Endodermal cell (in vitro differentiated cells): ENCODE data around the gene EFNA2. TPM values are rescaled to one million over a fixed set of nuclear protein-coding genes. Genes with fewer than 3 reads are reported as not detected.
"Not testable (repeated sequence)": the region's sequence is repeated elsewhere in the genome, so short reads cannot be mapped to it uniquely, and the experiment has no call there.

Experiments used
- DNase-seq: peaks from one replicate; pipeline ENCODE4 v3.0.0-alpha.2; 2017
- H3K27ac ChIP-seq: 2 replicates; pipeline ENCODE4 v1.5.1; 2013; ENCODE audit warnings: mild to moderate bottlenecking, low read depth, low read length, moderate library complexity
- H3K27me3 ChIP-seq: 2 replicates; pipeline ENCODE4 v1.6.1; 2013; ENCODE audit warnings: mild to moderate bottlenecking, low read length, moderate library complexity; ENCODE audit not compliant: insufficient read depth, control insufficient read depth, poor library complexity, severe bottlenecking
- H3K36me3 ChIP-seq: 2 replicates; pipeline ENCODE4 v1.7.0; 2013; ENCODE audit warnings: mild to moderate bottlenecking, low read length, moderate library complexity; ENCODE audit not compliant: control insufficient read depth, insufficient read depth
- H3K4me1 ChIP-seq: one replicate; pipeline ENCODE4 v1.7.0; 2013; ENCODE audit warnings: low read length; ENCODE audit not compliant: control insufficient read depth, insufficient read depth
- H3K4me3 ChIP-seq: 2 replicates; pipeline ENCODE4 v1.5.1; 2013; ENCODE audit warnings: mild to moderate bottlenecking, low read length, moderate library complexity
- H3K9ac ChIP-seq: 2 replicates; pipeline ENCODE4 v1.6.1; 2013; ENCODE audit warnings: mild to moderate bottlenecking, low read length, moderate library complexity; ENCODE audit not compliant: poor library complexity, severe bottlenecking; ENCODE audit errors: extremely low read depth
- H3K9me3 ChIP-seq: 2 replicates; pipeline ENCODE4 v1.6.1; 2013; ENCODE audit warnings: mild to moderate bottlenecking, low read length, moderate library complexity; ENCODE audit not compliant: control insufficient read depth
- H3K27ac Mint-ChIP-seq: 2 replicates; pipeline ENCODE4 v1.8.0; 2020; ENCODE audit warnings: mixed read lengths
- H3K27me3 Mint-ChIP-seq: 2 replicates; pipeline ENCODE4 v1.8.0; 2021; ENCODE audit warnings: mild to moderate bottlenecking, mixed read lengths; ENCODE audit not compliant: insufficient read depth
- H3K36me3 Mint-ChIP-seq: 2 replicates; pipeline ENCODE4 v1.8.0; 2020; ENCODE audit warnings: low read depth, mixed read lengths
- H3K4me1 Mint-ChIP-seq: 2 replicates; pipeline ENCODE4 v1.8.0; 2020; ENCODE audit warnings: mixed read lengths
- H3K4me3 Mint-ChIP-seq: 2 replicates; pipeline ENCODE4 v1.8.0; 2020; ENCODE audit warnings: mild to moderate bottlenecking, moderate library complexity, mixed read lengths
- H3K9me3 Mint-ChIP-seq: 2 replicates; pipeline ENCODE4 v1.8.0; 2020; ENCODE audit warnings: mild to moderate bottlenecking, mixed read lengths
- WGBS, 2 experiments: methylation state at CpG; one replicate each; pipeline versions ENCODE4 v1.1.5 to v1.1.7; 2013; ENCODE audit warnings: missing lambda C conversion rate in 2 of 2, mixed read lengths in 1 of 2; ENCODE audit not compliant: insufficient coverage in 1 of 2, insufficient read length in 1 of 2; 5-methylcytosine and 5-hydroxymethylcytosine counted together
- total RNA-seq, 2 donors: library from RNA; stranded (reverse); fragmentation: NEBNext Ultra II Directional in 1 of 2; extraction: Animal tissue kit (Norgen Biotek cat#: 25700) in 1 of 2; gene quantifications; 2 replicates in 1 of 2; 3 replicates in 1 of 2; pipeline ENCODE4 v1.2.1, GENCODE V29; 2021
- TF ChIP-seq, protein P1 (sequence below): fragments of 200-600 bp; sonication (generic); conservative IDR thresholded peaks from 2 replicates; pipeline ENCODE4 v1.5.0; 2021; ENCODE audit warnings: antibody characterized with exemption, mild to moderate bottlenecking

EFNA2 gene
- total RNA-seq, 2 donors from 2014 or later = 28.6 to 30.7 TPM

DNA sequence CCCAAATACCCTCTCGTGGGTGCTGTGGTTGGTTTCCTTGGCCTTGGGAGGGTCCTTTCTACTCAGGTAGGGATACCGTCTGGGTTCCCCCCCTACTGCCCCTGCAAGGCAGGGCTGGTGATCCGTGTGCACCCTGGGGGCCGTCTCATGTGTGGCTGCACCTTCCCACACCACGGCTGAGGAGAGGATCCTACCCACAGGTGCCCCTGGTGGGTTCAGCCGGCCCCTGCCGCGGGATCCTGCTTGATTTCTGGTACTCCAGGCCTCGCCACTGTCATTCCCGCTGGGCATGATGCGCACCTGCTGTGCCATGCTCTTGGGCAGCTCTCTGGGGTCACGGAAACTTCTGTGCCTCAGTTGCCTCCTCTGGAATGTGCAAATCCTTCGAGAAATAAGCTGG, 30.8 kb downstream of the EFNA2 start:
- Histone ChIP-seq H3K27me3 (peaks cover 15% of the 10 kb centered on the region), H3K9ac (no peak overlapping the region), H3K4me3 (no peak overlapping the region), H3K36me3 (no peaks in the 10 kb centered on the region), H3K27ac (no peak overlapping the region), H3K4me1 (no peaks in the 10 kb centered on the region), H3K9me3 (no peaks in the 10 kb centered on the region)
- H3K27ac Mint-ChIP-seq = no peak overlapping the region
- WGBS, 2 experiments = 84 to 90% methylated on average over 12 to 13 of the region's 13 CpGs
- TF ChIP-seq, protein P1, sequence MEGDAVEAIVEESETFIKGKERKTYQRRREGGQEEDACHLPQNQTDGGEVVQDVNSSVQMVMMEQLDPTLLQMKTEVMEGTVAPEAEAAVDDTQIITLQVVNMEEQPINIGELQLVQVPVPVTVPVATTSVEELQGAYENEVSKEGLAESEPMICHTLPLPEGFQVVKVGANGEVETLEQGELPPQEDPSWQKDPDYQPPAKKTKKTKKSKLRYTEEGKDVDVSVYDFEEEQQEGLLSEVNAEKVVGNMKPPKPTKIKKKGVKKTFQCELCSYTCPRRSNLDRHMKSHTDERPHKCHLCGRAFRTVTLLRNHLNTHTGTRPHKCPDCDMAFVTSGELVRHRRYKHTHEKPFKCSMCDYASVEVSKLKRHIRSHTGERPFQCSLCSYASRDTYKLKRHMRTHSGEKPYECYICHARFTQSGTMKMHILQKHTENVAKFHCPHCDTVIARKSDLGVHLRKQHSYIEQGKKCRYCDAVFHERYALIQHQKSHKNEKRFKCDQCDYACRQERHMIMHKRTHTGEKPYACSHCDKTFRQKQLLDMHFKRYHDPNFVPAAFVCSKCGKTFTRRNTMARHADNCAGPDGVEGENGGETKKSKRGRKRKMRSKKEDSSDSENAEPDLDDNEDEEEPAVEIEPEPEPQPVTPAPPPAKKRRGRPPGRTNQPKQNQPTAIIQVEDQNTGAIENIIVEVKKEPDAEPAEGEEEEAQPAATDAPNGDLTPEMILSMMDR = no peak
- H3K36me3 Mint-ChIP-seq = no peaks in the 10 kb centered on the region
- peaks cover 18% of the 10 kb centered on the region for H3K27me3 Mint-ChIP-seq
- no peaks in the 10 kb centered on the region for H3K4me1 Mint-ChIP-seq
- H3K9me3 Mint-ChIP-seq = no peaks in the 10 kb centered on the region
- DNase-seq = no peak
- peak overlapping the region; percentile 13 for H3K4me3 Mint-ChIP-seq

DNA sequence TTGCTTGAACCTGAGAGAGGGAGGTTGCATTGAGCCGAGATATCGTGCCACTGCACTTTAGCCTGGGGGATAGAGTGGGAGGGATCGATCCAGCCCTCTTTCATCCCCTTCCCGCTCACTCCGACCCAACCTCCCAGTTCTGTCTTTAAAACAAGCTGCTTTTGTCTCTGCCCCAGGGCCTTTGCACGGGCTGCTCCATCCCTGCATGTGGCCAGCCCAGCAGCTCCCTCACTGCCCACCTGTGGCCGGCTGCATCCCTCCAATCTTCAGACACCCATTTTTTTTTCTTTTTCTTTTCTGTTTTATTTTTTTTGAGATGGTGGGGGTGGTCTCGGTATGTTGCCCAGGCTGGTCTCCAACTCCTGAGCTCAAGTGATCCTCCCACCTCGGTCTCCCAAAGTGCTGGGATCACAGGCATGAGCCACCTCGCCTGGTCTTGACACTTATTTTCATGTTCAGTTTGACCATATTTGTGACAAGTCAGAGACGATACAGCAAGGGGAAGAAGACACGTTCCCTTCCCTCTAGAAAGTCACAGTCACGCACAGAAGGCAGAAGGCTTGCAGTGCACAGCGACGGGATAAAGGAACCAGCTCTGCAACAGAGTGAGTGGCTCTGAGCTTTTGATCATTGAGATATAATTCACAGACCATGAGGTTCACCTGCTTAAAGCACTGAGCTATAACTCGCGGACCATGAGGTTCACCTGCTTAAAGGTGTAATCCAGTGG, 31.8 kb downstream of the EFNA2 start:
- no peaks in the 10 kb centered on the region for H3K36me3 ChIP-seq
- Mint-ChIP-seq H3K4me3 (no peak overlapping the region), H3K9me3 (no peaks in the 10 kb centered on the region)

DNA sequence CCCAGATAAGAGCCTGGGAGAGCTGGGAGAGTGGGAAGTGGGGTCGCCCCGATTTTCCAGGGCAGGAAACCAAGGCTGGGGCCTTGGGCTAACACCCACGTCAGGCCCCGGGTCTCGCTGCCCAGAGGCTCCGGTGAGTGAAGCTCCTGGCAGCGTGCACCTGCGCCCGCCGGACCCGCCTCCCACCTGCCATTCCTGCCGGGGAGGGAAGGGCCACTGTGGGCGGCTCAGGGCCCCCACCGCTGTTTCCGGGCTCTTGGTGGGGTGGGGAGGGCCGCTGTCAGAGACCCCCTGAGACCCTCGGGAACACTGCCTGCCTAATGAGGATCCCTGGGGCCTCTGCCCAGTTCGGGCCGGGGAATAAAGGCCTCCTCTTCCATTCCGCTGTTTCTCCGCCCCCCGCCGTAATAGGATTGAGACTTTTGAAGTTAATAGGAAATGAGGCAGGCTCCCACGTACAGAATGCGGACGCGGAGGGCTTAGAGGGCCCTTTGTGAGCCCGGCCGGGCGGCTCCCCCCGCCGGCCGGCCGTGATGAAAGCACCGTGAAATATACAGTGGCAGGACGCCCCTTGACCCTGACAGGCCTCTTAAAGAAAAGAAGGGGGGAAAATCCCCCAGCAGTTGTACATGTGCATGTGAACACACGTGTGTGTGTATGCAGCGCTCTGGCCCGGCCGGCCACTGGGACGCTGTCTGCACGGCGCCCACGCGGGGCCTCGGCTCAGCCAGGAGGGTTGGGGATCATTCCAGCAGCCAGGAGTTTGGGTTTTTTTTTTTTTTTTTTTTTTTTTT, 33.2 kb downstream of the EFNA2 start:
- Histone ChIP-seq H3K27ac (peak overlapping the region; percentile 68), H3K27me3 (peaks cover 15% of the 10 kb centered on the region), H3K9ac (no peak overlapping the region), H3K36me3 (no peaks in the 10 kb centered on the region), H3K9me3 (no peaks in the 10 kb centered on the region), H3K4me1 (no peaks in the 10 kb centered on the region), H3K4me3 (no peak overlapping the region)
- WGBS, 2 experiments = 69 to 84% methylated on average over 25 to 46 of the region's 46 CpGs
- H3K4me3 Mint-ChIP-seq = no peak overlapping the region
- no peaks in the 10 kb centered on the region for H3K36me3 Mint-ChIP-seq
- no peak for DNase-seq
- no peaks in the 10 kb centered on the region for H3K4me1 Mint-ChIP-seq
- no peak overlapping the region for H3K27ac Mint-ChIP-seq
- H3K27me3 Mint-ChIP-seq = peaks cover 18% of the 10 kb centered on the region
- TF ChIP-seq, protein P1 = peak; percentile 39
- H3K9me3 Mint-ChIP-seq = no peaks in the 10 kb centered on the region

More for the DNA sequence above, 31.8 kb downstream of the EFNA2 start:
- 91 to 93% methylated on average over 16 to 17 of the region's 17 CpGs for WGBS, 2 experiments
- Mint-ChIP-seq H3K27ac (no peak overlapping the region), H3K36me3 (no peaks in the 10 kb centered on the region), H3K27me3 (peaks cover 18% of the 10 kb centered on the region), H3K4me1 (no peaks in the 10 kb centered on the region)
- Histone ChIP-seq H3K9me3 (no peaks in the 10 kb centered on the region), H3K4me3 (no peak overlapping the region), H3K4me1 (no peaks in the 10 kb centered on the region), H3K27ac (no peak overlapping the region), H3K27me3 (peaks cover 15% of the 10 kb centered on the region), H3K9ac (no peak overlapping the region)
- TF ChIP-seq, protein P1 = no peak
- no peak for DNase-seq

DNA sequence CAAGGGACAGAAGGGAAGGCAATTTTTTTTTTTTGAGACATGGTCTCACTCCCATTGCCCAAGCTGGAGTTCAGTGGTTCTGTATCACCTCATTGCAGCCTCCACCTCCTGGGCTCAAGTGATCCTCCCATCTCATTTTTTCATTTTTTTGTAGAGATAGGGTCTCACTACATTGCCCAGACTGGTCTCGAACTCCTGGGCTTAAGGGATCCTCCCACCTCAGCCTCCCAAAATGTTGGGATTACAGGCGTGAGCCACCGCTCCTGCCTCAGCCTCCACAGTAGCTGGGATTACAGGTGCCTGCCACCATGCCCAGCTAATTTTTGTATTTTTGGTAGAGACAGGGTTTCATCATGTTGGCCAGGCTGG, 34.6 kb downstream of the EFNA2 start:
- H3K36me3 ChIP-seq, H3K4me1 Mint-ChIP-seq, H3K9ac ChIP-seq, H3K27ac Mint-ChIP-seq, H3K27ac ChIP-seq, H3K4me3 ChIP-seq, H3K36me3 Mint-ChIP-seq, H3K4me1 ChIP-seq, H3K9me3 ChIP-seq, H3K9me3 Mint-ChIP-seq, H3K4me3 Mint-ChIP-seq, DNase-seq: not testable (repeated sequence)
- H3K27me3 Mint-ChIP-seq = peaks cover 16% of the 10 kb centered on the region
- WGBS, 2 experiments = 87 to 92% methylated on average over 3 of the region's 3 CpGs
- H3K27me3 ChIP-seq = peaks cover 15% of the 10 kb centered on the region
